SK-N-SH (cell line): ENCODE results near the gene GNS. TPM values are rescaled to one million over a fixed set of nuclear protein-coding genes. Genes with fewer than 3 reads are reported as not detected.

Experiments used
- CTCF ChIA-PET: fragments of 300-600, 350-600 bp; formaldehyde crosslinking; extraction: SDS; loops from one replicate; lab custom pipeline; 2021; lab: Yijun Ruan, JAX
- POLR2A ChIA-PET: fragments of 350-600 bp; sonication (Branson Sonifier 250); formaldehyde crosslinking; extraction: SDS; loops from one replicate; lab custom pipeline; 2020; ENCODE audit warnings: antibody characterized with exemption, inconsistent platforms; lab: Yijun Ruan, JAX
- DNase-seq: peaks from one replicate; pipeline ENCODE4 v3.0.0; 2012
- H2AFZ ChIP-seq: fragments of 200-600 bp; sonication (generic); 2 replicates; pipeline ENCODE4 v1.8.1; 2016; ENCODE audit warnings: antibody characterized with exemption, mild to moderate bottlenecking, low read depth
- H3F3A ChIP-seq: fragments of 200-600 bp; sonication (generic); replicated peaks from 2 replicates; pipeline ENCODE3; 2016; ENCODE audit warnings: antibody characterized with exemption, mild to moderate bottlenecking; ENCODE audit not compliant: insufficient read depth
- H3K27ac ChIP-seq, 2 experiments: fragments of 200-500 bp in 1 of 2; fragments of 200-600 bp in 1 of 2; sonication (Bioruptor generic) in 1 of 2; sonication (generic), shearing (Covaris generic) in 1 of 2; 2 replicates each; pipeline versions ENCODE4 v1.5.1 to v1.6.1; 2014 to 2016; ENCODE audit warnings: low read depth in 2 of 2, inconsistent platforms in 1 of 2, low read length in 1 of 2, mild to moderate bottlenecking in 1 of 2, mixed read lengths in 1 of 2
- H3K27me3 ChIP-seq: fragments of 200-600 bp; sonication (generic), shearing (Covaris generic); 2 replicates; pipeline ENCODE4 v1.6.1; 2016; ENCODE audit warnings: mixed run types; ENCODE audit not compliant: insufficient read depth
- H3K36me3 ChIP-seq, 2 experiments: fragments of 200-500 bp in 1 of 2; fragments of 200-600 bp in 1 of 2; sonication (Bioruptor generic) in 1 of 2; sonication (generic) in 1 of 2; replicated peaks in 1 of 2; 2 replicates each; pipeline versions ENCODE3 to v1.5.1; 2014 to 2016; ENCODE audit warnings: low read length in 1 of 2, mild to moderate bottlenecking in 1 of 2; ENCODE audit not compliant: insufficient read depth in 2 of 2, control insufficient read depth in 1 of 2
- H3K4me1 ChIP-seq, 2 experiments: fragments of 200-500 bp in 1 of 2; fragments of 200-600 bp in 1 of 2; sonication (Bioruptor generic) in 1 of 2; sonication (generic), shearing (Covaris generic) in 1 of 2; 2 replicates each; pipeline versions ENCODE4 v1.5.1 to v1.6.1; 2014 to 2016; ENCODE audit warnings: low read depth in 1 of 2, low read length in 1 of 2, mixed run types in 1 of 2; ENCODE audit not compliant: insufficient read depth in 2 of 2, control insufficient read depth in 1 of 2
- H3K4me2 ChIP-seq: fragments of 200-600 bp; sonication (generic), shearing (Covaris generic); 2 replicates; pipeline ENCODE4 v1.6.1; 2017; ENCODE audit warnings: mixed run types
- H3K4me3 ChIP-seq, 2 experiments: fragments of 200-500 bp in 1 of 2; fragments of 200-600 bp in 1 of 2; sonication (Bioruptor generic) in 1 of 2; sonication (generic), shearing (Covaris generic) in 1 of 2; 2 replicates each; pipeline versions ENCODE4 v1.5.1 to v1.8.1; 2014 to 2016; ENCODE audit warnings: low read depth in 2 of 2, inconsistent platforms in 1 of 2, low read length in 1 of 2, mild to moderate bottlenecking in 1 of 2, mixed read lengths in 1 of 2, moderate library complexity in 1 of 2
- H3K79me2 ChIP-seq: fragments of 200-600 bp; sonication (generic); 2 replicates; pipeline ENCODE4 v1.8.1; 2017; ENCODE audit warnings: mild to moderate bottlenecking; ENCODE audit not compliant: insufficient read depth
- H3K9ac ChIP-seq: fragments of 200-600 bp; sonication (generic); 2 replicates; pipeline ENCODE4 v1.6.1; 2017; ENCODE audit warnings: mixed run types
- H3K9me2 ChIP-seq: fragments of 200-600 bp; sonication (generic); 2 replicates; pipeline ENCODE4 v1.6.1; 2017; ENCODE audit warnings: mixed run types
- H3K9me3 ChIP-seq: fragments of 200-600 bp; sonication (generic); 2 replicates; pipeline ENCODE4 v1.6.1; 2017; ENCODE audit warnings: mixed run types, mild to moderate bottlenecking, moderate library complexity
- H4K20me1 ChIP-seq: fragments of 200-600 bp; sonication (generic); 2 replicates; pipeline ENCODE4 v1.6.1; 2017; ENCODE audit warnings: mild to moderate bottlenecking, mixed run types; ENCODE audit not compliant: insufficient read depth
- ELF1 ChIP-seq: IDR thresholded peaks from 2 replicates; pipeline ENCODE4 v1.4.0; 2012
- EP300 ChIP-seq, 2 experiments: IDR thresholded peaks; 2 replicates each; pipeline versions ENCODE4 v1.4.0 to v1.6.1; 2012; ENCODE audit warnings: borderline replicate concordance in 1 of 2, low read depth in 1 of 2, low read length in 1 of 2
- EZH2phosphoT487 ChIP-seq: fragments of 200-600 bp; sonication (generic); IDR thresholded peaks from 2 replicates; pipeline ENCODE4 v1.6.1; 2017; ENCODE audit warnings: low read depth, mixed run types, mild to moderate bottlenecking, antibody characterized with exemption, moderate library complexity, borderline replicate concordance
- FOXM1 ChIP-seq: IDR thresholded peaks from 2 replicates; pipeline ENCODE4 v1.4.0; 2012; ENCODE audit warnings: low read depth, mild to moderate bottlenecking
- GABPA ChIP-seq: IDR thresholded peaks from 2 replicates; pipeline ENCODE4 v1.4.0; 2012; ENCODE audit warnings: low read depth, mild to moderate bottlenecking
- GATA2 ChIP-seq: sonication (generic); formaldehyde crosslinking; IDR thresholded peaks from 2 replicates; pipeline ENCODE4 v1.5.0; 2020; ENCODE audit warnings: mild to moderate bottlenecking, missing genetic modification reagents
- JUND ChIP-seq: IDR thresholded peaks from 2 replicates; pipeline ENCODE4 v1.4.0; 2012
- MEF2A ChIP-seq: IDR thresholded peaks from 2 replicates; pipeline ENCODE4 v1.4.0; 2012; ENCODE audit warnings: low read depth, borderline replicate concordance
- NFIC ChIP-seq: IDR thresholded peaks from 2 replicates; pipeline ENCODE4 v1.4.0; 2012; ENCODE audit warnings: borderline replicate concordance
- NRF1 ChIP-seq: IDR thresholded peaks from 2 replicates; pipeline ENCODE4 v1.6.1; 2012; ENCODE audit warnings: low read depth, mild to moderate bottlenecking, low read length
- POLR2AphosphoS5 ChIP-seq: IDR thresholded peaks from 2 replicates; pipeline ENCODE4 v1.6.1; 2012; ENCODE audit warnings: low read depth, low read length
- RCOR1 ChIP-seq: fragments of 150-350 bp; IDR thresholded peaks from 2 replicates; pipeline ENCODE4 v1.6.1; 2017; ENCODE audit warnings: antibody characterized with exemption, low read length
- RFX5 ChIP-seq: IDR thresholded peaks from 2 replicates; pipeline ENCODE4 v1.6.1; 2012; ENCODE audit warnings: mild to moderate bottlenecking, improper control_type of control experiment, low read length
- RXRA ChIP-seq: IDR thresholded peaks from 2 replicates; pipeline ENCODE4 v1.4.0; 2012; ENCODE audit warnings: low read depth, mild to moderate bottlenecking, borderline replicate concordance
- SIN3A ChIP-seq: IDR thresholded peaks from 2 replicates; pipeline ENCODE4 v1.6.1; 2012; ENCODE audit warnings: low read depth, mild to moderate bottlenecking, low read length, moderate library complexity, borderline replicate concordance
- SMC3 ChIP-seq: IDR thresholded peaks from 2 replicates; pipeline ENCODE4 v1.6.1; 2012; ENCODE audit warnings: low read depth, low read length, improper control_type of control experiment
- TAF1 ChIP-seq: IDR thresholded peaks from 2 replicates; pipeline ENCODE4 v1.6.1; 2012; ENCODE audit warnings: low read depth, mild to moderate bottlenecking, low read length, moderate library complexity, borderline replicate concordance
- TCF12 ChIP-seq: IDR thresholded peaks from 2 replicates; pipeline ENCODE4 v1.4.0; 2012
- TEAD4 ChIP-seq: IDR thresholded peaks from 2 replicates; pipeline ENCODE4 v1.4.0; 2012; ENCODE audit warnings: mild to moderate bottlenecking, borderline replicate concordance; ENCODE audit not compliant: insufficient read depth
- YY1 ChIP-seq: IDR thresholded peaks from 2 replicates; pipeline ENCODE4 v1.4.0; 2012; ENCODE audit warnings: low read depth, mild to moderate bottlenecking
- WGBS: methylation state at CpG from one replicate; pipeline ENCODE4 v1.1.6; 2017; ENCODE audit warnings: low lambda C conversion rate; 5-methylcytosine and 5-hydroxymethylcytosine counted together
- polyA plus RNA-seq, 3 experiments: library from polyadenylated mRNA; depleted of rRNA; stranded (reverse); fragments of >200 nt; gene quantifications; 2 replicates each; pipeline ENCODE4 v1.2.3, GENCODE V29; 2012
- TF ChIP-seq, protein P1 (sequence below): fragments of 150-350 bp; IDR thresholded peaks from 2 replicates; pipeline ENCODE4 v1.6.1; 2016; ENCODE audit warnings: mild to moderate bottlenecking, low read depth, low read length
- TF ChIP-seq, protein P2 (sequence below): fragments of 200-600 bp; sonication (generic); IDR thresholded peaks from 2 replicates; pipeline ENCODE4 v1.6.1; 2017; ENCODE audit warnings: antibody characterized with exemption, mild to moderate bottlenecking, moderate library complexity
- TF ChIP-seq, protein P3 (sequence below): fragments of 150-350 bp; IDR thresholded peaks from 2 replicates; pipeline ENCODE4 v1.6.1; 2017; ENCODE audit warnings: antibody characterized with exemption, low read length, low read depth, borderline replicate concordance
- TF ChIP-seq, protein P4 (sequence below): IDR thresholded peaks from 2 replicates; pipeline ENCODE4 v1.6.1; 2012; ENCODE audit warnings: mild to moderate bottlenecking, low read depth, low read length, moderate library complexity
- TF ChIP-seq, protein P5 (sequence below): IDR thresholded peaks from 2 replicates; pipeline ENCODE4 v1.4.0; 2012; ENCODE audit warnings: low read depth
- TF ChIP-seq, protein P6 (sequence below): IDR thresholded peaks from 2 replicates; pipeline ENCODE4; 2012

GNS gene
- polyA plus RNA-seq, 1 of the 3 experiments (the other 2 are of a cell fraction) = 74.8 TPM

DNA sequence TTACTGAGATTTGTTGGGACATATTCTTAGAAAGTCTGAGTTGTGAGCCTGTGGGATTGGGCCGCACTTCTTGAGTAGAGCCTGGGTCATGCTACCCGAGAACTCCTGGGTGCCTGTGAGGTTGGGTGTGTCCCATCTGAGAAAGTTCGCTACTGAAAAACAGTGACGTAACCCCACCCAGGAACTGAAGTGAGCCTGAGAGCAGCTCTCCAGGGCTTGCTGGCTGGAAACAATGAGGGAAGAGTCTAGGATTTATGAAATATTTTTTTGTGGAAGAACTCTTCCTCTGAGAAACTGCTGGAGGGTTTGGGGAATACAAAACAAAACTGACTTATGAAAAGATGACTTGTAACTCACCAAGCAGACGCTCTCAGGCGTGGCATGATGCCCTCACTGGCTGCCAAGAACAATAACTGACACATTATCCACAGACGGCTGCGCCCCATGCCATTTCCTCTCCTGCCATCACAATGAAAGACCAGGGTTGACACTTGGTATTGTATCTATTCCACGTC is 79.7 kb downstream of the GNS start:
- DNase-seq = peak; percentile 52
- Histone ChIP-seq H2AFZ (peak overlapping the region; percentile 69; the same call in 1 of the 2 replicates), H3F3A (peaks cover 25% of the 10 kb centered on the region), H3K9me3 (no peaks in the 10 kb centered on the region), H3K9me2 (no peaks in the 10 kb centered on the region), H3K27ac (peak overlapping the region; percentile 86 to 93), H3K79me2 (peaks cover 73% of the 10 kb centered on the region), H3K4me1 (peaks cover 30 to 34% of the 10 kb centered on the region in 2 experiments), H4K20me1 (no peaks in the 10 kb centered on the region), H3K4me2 (peak overlapping the region; percentile 78), H3K9ac (peak overlapping the region; percentile 60), H3K27me3 (no peaks in the 10 kb centered on the region), H3K36me3 (no peaks in the 10 kb centered on the region), H3K4me3 (peak overlapping the region; percentile 19 to 57; a peak in 3 of 4 replicates)
- 21% methylated on average over 9 of the region's 9 CpGs for WGBS
- ChIA-PET CTCF (interaction anchor here (0.7 to 1.8 kb wide), 4 partner anchors 10 to 838 kb away, joined by 3 to 6 read pairs (median 4); no protein-coding TSS in a partner anchor), POLR2A (interaction anchor here (0.9 kb wide), 1 partner anchor 71 kb away, joined by 3 read pairs; no protein-coding TSS in a partner anchor)
- TF ChIP-seq POLR2AphosphoS5 (peak; percentile 53; the same call in 1 of the 2 replicates), MEF2A (no peak), GABPA (no peak), JUND (peak; percentile 68), NFIC (peak; percentile 98), RFX5 (no peak), SIN3A (peak; percentile 41; the same call in 1 of the 2 replicates), TCF12 (peak; percentile 91), NRF1 (no peak), TAF1 (no peak), TEAD4 (0 out of 2 replicates have a peak, but pooled peaks have one; percentile 21), EP300 (IDR thresholded peaks at IDR 0.05; ENCODE audit: borderline replicate concordance in 1 of 2, low read depth in 1 of 2, low read length in 1 of 2) (peak; percentile 65 to 74; a peak in 3 of 4 replicates), ELF1 (no peak), GATA2 (no peak), FOXM1 (peak; percentile 38; the same call in 1 of the 2 replicates), RXRA (no peak), EZH2phosphoT487 (no peak), RCOR1 (no peak), SMC3 (no peak), YY1 (no peak)
- TF ChIP-seq, protein P1, sequence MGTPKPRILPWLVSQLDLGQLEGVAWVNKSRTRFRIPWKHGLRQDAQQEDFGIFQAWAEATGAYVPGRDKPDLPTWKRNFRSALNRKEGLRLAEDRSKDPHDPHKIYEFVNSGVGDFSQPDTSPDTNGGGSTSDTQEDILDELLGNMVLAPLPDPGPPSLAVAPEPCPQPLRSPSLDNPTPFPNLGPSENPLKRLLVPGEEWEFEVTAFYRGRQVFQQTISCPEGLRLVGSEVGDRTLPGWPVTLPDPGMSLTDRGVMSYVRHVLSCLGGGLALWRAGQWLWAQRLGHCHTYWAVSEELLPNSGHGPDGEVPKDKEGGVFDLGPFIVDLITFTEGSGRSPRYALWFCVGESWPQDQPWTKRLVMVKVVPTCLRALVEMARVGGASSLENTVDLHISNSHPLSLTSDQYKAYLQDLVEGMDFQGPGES = no peak
- TF ChIP-seq, protein P2, sequence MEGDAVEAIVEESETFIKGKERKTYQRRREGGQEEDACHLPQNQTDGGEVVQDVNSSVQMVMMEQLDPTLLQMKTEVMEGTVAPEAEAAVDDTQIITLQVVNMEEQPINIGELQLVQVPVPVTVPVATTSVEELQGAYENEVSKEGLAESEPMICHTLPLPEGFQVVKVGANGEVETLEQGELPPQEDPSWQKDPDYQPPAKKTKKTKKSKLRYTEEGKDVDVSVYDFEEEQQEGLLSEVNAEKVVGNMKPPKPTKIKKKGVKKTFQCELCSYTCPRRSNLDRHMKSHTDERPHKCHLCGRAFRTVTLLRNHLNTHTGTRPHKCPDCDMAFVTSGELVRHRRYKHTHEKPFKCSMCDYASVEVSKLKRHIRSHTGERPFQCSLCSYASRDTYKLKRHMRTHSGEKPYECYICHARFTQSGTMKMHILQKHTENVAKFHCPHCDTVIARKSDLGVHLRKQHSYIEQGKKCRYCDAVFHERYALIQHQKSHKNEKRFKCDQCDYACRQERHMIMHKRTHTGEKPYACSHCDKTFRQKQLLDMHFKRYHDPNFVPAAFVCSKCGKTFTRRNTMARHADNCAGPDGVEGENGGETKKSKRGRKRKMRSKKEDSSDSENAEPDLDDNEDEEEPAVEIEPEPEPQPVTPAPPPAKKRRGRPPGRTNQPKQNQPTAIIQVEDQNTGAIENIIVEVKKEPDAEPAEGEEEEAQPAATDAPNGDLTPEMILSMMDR = no peak
- TF ChIP-seq, protein P3, sequence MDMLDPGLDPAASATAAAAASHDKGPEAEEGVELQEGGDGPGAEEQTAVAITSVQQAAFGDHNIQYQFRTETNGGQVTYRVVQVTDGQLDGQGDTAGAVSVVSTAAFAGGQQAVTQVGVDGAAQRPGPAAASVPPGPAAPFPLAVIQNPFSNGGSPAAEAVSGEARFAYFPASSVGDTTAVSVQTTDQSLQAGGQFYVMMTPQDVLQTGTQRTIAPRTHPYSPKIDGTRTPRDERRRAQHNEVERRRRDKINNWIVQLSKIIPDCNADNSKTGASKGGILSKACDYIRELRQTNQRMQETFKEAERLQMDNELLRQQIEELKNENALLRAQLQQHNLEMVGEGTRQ = no peak
- TF ChIP-seq, protein P4, sequence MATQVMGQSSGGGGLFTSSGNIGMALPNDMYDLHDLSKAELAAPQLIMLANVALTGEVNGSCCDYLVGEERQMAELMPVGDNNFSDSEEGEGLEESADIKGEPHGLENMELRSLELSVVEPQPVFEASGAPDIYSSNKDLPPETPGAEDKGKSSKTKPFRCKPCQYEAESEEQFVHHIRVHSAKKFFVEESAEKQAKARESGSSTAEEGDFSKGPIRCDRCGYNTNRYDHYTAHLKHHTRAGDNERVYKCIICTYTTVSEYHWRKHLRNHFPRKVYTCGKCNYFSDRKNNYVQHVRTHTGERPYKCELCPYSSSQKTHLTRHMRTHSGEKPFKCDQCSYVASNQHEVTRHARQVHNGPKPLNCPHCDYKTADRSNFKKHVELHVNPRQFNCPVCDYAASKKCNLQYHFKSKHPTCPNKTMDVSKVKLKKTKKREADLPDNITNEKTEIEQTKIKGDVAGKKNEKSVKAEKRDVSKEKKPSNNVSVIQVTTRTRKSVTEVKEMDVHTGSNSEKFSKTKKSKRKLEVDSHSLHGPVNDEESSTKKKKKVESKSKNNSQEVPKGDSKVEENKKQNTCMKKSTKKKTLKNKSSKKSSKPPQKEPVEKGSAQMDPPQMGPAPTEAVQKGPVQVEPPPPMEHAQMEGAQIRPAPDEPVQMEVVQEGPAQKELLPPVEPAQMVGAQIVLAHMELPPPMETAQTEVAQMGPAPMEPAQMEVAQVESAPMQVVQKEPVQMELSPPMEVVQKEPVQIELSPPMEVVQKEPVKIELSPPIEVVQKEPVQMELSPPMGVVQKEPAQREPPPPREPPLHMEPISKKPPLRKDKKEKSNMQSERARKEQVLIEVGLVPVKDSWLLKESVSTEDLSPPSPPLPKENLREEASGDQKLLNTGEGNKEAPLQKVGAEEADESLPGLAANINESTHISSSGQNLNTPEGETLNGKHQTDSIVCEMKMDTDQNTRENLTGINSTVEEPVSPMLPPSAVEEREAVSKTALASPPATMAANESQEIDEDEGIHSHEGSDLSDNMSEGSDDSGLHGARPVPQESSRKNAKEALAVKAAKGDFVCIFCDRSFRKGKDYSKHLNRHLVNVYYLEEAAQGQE = no peak; the same call in 1 of the 2 replicates
- TF ChIP-seq, protein P5, sequence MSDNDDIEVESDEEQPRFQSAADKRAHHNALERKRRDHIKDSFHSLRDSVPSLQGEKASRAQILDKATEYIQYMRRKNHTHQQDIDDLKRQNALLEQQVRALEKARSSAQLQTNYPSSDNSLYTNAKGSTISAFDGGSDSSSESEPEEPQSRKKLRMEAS = peak; percentile 54; the same call in 1 of the 2 replicates
- TF ChIP-seq, protein P6, sequence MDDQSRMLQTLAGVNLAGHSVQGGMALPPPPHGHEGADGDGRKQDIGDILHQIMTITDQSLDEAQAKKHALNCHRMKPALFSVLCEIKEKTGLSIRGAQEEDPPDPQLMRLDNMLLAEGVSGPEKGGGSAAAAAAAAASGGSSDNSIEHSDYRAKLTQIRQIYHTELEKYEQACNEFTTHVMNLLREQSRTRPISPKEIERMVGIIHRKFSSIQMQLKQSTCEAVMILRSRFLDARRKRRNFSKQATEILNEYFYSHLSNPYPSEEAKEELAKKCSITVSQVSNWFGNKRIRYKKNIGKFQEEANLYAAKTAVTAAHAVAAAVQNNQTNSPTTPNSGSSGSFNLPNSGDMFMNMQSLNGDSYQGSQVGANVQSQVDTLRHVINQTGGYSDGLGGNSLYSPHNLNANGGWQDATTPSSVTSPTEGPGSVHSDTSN = peak; percentile 97
